Hepatocyte (in vitro differentiated cells): ENCODE measurements around the gene PRKACG. TPM values are rescaled to one million over a fixed set of nuclear protein-coding genes. Genes with fewer than 3 reads are reported as not detected.
"Not testable (repeated sequence)": the region's sequence is repeated elsewhere in the genome, so short reads cannot be mapped to it uniquely, and the experiment has no call there.

ENCODE experiments used
- DNase-seq: peaks from one replicate; pipeline ENCODE4 v3.0.0-alpha.2; 2016; ENCODE audit warnings: low spot score
- H2AFZ ChIP-seq: fragments of 200-600 bp; sonication (generic); 2 replicates; pipeline ENCODE4 v1.6.0; 2016; ENCODE audit warnings: antibody characterized with exemption, mild to moderate bottlenecking
- H3K27ac ChIP-seq: fragments of 200-600 bp; sonication (generic); 2 replicates; pipeline ENCODE4 v1.5.1; 2016; ENCODE audit warnings: mild to moderate bottlenecking
- H3K27me3 ChIP-seq: fragments of 200-600 bp; sonication (generic); 2 replicates; pipeline ENCODE4 v1.6.1; 2016
- H3K36me3 ChIP-seq: fragments of 200-600 bp; sonication (generic); replicated peaks from 2 replicates; pipeline ENCODE4 v1.5.1; 2016; ENCODE audit warnings: low read depth; ENCODE audit not compliant: insufficient read depth
- H3K4me1 ChIP-seq: fragments of 200-600 bp; sonication (generic); 2 replicates; pipeline ENCODE4 v1.5.1; 2016; ENCODE audit warnings: mild to moderate bottlenecking, moderate library complexity; ENCODE audit not compliant: insufficient read depth
- H3K4me2 ChIP-seq: fragments of 200-600 bp; sonication (generic); 2 replicates; pipeline ENCODE4 v1.6.0; 2016
- H3K4me3 ChIP-seq: fragments of 200-600 bp; sonication (generic); 2 replicates; pipeline ENCODE4 v1.5.1; 2016; ENCODE audit warnings: mild to moderate bottlenecking
- H3K79me2 ChIP-seq: fragments of 200-600 bp; sonication (generic); 2 replicates; pipeline ENCODE4 v1.6.0; 2017; ENCODE audit warnings: mild to moderate bottlenecking
- H3K9me2 ChIP-seq: fragments of 200-600 bp; sonication (generic); replicated peaks from 2 replicates; pipeline ENCODE4 v1.6.0; 2017; ENCODE audit warnings: mild to moderate bottlenecking; ENCODE audit not compliant: insufficient read depth
- H3K9me3 ChIP-seq: fragments of 200-600 bp; sonication (generic); 2 replicates; pipeline ENCODE4 v1.5.1; 2016; ENCODE audit warnings: low read depth, mild to moderate bottlenecking
- H4K20me1 ChIP-seq: fragments of 200-600 bp; sonication (generic); 2 replicates; pipeline ENCODE4 v1.6.0; 2016; ENCODE audit warnings: mild to moderate bottlenecking; ENCODE audit not compliant: insufficient read depth, poor library complexity, severe bottlenecking
- CTCF ChIP-seq: fragments of 200-600 bp; sonication (generic); IDR thresholded peaks from 2 replicates; pipeline ENCODE4 v1.5.1; 2016; ENCODE audit warnings: antibody characterized with exemption, mild to moderate bottlenecking; ENCODE audit not compliant: poor library complexity
- EZH2 ChIP-seq: fragments of 200-600 bp; sonication (generic); IDR thresholded peaks from 2 replicates; pipeline ENCODE4 v1.6.1; 2016; ENCODE audit warnings: antibody characterized with exemption, mild to moderate bottlenecking, borderline replicate concordance
- EZH2phosphoT487 ChIP-seq: fragments of 200-600 bp; sonication (generic); IDR thresholded peaks from one replicate; pipeline ENCODE4 v1.6.1; 2018; ENCODE audit warnings: antibody characterized with exemption, mild to moderate bottlenecking, low read depth, moderate library complexity; ENCODE audit not compliant: unreplicated experiment, severe bottlenecking
- WGBS: methylation state at CpG from one replicate; pipeline ENCODE4 v1.1.6; 2016; ENCODE audit warnings: low lambda C conversion rate; ENCODE audit errors: missing lambda C conversion rate; 5-methylcytosine and 5-hydroxymethylcytosine counted together
- polyA plus RNA-seq: library from polyadenylated mRNA; unstranded; fragments of >200 nt; fragmentation: Nextera tagmentation; extraction: Ambion mirVana; gene quantifications from 2 replicates; pipeline ENCODE4 v1.2.1, GENCODE V29; 2016
- total RNA-seq: library from RNA; depleted of rRNA; stranded (reverse); fragments of >200 nt; gene quantifications from 2 replicates; pipeline ENCODE4 v1.2.3, GENCODE V29; 2014

PRKACG gene
- total and polyA plus RNA-seq, 2 experiments from 2014 or later = not detected

- Histone ChIP-seq H3K79me2 (no peaks in the 10 kb centered on the region), H3K4me1 (no peaks in the 10 kb centered on the region), H4K20me1 (no peaks in the 10 kb centered on the region), H3K4me3 (no peak overlapping the region), H3K27ac (no peak overlapping the region), H3K9me2 (no peaks in the 10 kb centered on the region), H3K36me3 (no peaks in the 10 kb centered on the region), H3K27me3 (no peaks in the 10 kb centered on the region), H3K4me2 (no peak overlapping the region), H3K9me3 (no peaks in the 10 kb centered on the region), H2AFZ (no peak overlapping the region)
- DNase-seq = no peak
- WGBS = 98% methylated on average over 5 of the region's 5 CpGs
- TF ChIP-seq CTCF (no peak), EZH2phosphoT487 (no peak), EZH2 (no peak)
Observed at GRCh38 chr9:68996462-68996861, 17.5 kb downstream of the PRKACG start.

GRCh38 chr9:68995776-68996175 is 18.1 kb downstream of the PRKACG start:
- 91% methylated on average over 2 of the region's 3 CpGs for WGBS

GRCh38 chr9:68991457-68991856 is 22.5 kb downstream of the PRKACG start:
- no peak for DNase-seq
- TF ChIP-seq EZH2phosphoT487 (no peak), CTCF (no peak), EZH2 (no peak)
- no peaks in the 10 kb centered on the region for H3K9me3 ChIP-seq
- H3K27me3 ChIP-seq = no peaks in the 10 kb centered on the region
- H3K4me1 ChIP-seq = no peaks in the 10 kb centered on the region
- no peaks in the 10 kb centered on the region for H3K36me3 ChIP-seq
- H4K20me1 ChIP-seq = no peaks in the 10 kb centered on the region
- H3K9me2 ChIP-seq = no peaks in the 10 kb centered on the region
- H3K4me3 ChIP-seq = no peak overlapping the region
- H2AFZ ChIP-seq = no peak overlapping the region
- 89% methylated on average over 9 of the region's 9 CpGs for WGBS
- no peaks in the 10 kb centered on the region for H3K79me2 ChIP-seq
- H3K27ac ChIP-seq = no peak overlapping the region
- H3K4me2 ChIP-seq = no peak overlapping the region

More at GRCh38 chr9:68995776-68996175, 18.1 kb downstream of the PRKACG start:
- no peak overlapping the region for H2AFZ ChIP-seq
- no peaks in the 10 kb centered on the region for H3K4me1 ChIP-seq
- H3K9me2 ChIP-seq = no peaks in the 10 kb centered on the region
- H3K4me2 ChIP-seq = no peak overlapping the region
- H3K4me3 ChIP-seq = no peak overlapping the region
- no peaks in the 10 kb centered on the region for H3K9me3 ChIP-seq
- no peaks in the 10 kb centered on the region for H3K36me3 ChIP-seq
- no peaks in the 10 kb centered on the region for H3K79me2 ChIP-seq
- no peaks in the 10 kb centered on the region for H4K20me1 ChIP-seq
- no peak overlapping the region for H3K27ac ChIP-seq
- no peaks in the 10 kb centered on the region for H3K27me3 ChIP-seq
- no peak for TF ChIP-seq EZH2
- TF ChIP-seq CTCF = no peak
- no peak for TF ChIP-seq EZH2phosphoT487
- DNase-seq = no peak

- not testable (repeated sequence) for H3K79me2 ChIP-seq, H3K4me1 ChIP-seq, H3K9me3 ChIP-seq, H3K9me2 ChIP-seq, H4K20me1 ChIP-seq, H3K27ac ChIP-seq, H3K36me3 ChIP-seq, DNase-seq, H3K4me2 ChIP-seq, H3K4me3 ChIP-seq, H3K27me3 ChIP-seq, H2AFZ ChIP-seq
- WGBS = 94% methylated on average over 7 of the region's 7 CpGs
Observed at GRCh38 chr9:68986949-68987348, 27.0 kb downstream of the PRKACG start.
